ENCODE results near the gene PDS5A.
A peak's percentile ranks its signal among the peaks of the same experiment; 100 is the strongest.
"Not testable (repeated sequence)": the region's sequence is repeated elsewhere in the genome, so short reads cannot be mapped to it uniquely, and the experiment has no call there.

The PDS5A gene, protein sequence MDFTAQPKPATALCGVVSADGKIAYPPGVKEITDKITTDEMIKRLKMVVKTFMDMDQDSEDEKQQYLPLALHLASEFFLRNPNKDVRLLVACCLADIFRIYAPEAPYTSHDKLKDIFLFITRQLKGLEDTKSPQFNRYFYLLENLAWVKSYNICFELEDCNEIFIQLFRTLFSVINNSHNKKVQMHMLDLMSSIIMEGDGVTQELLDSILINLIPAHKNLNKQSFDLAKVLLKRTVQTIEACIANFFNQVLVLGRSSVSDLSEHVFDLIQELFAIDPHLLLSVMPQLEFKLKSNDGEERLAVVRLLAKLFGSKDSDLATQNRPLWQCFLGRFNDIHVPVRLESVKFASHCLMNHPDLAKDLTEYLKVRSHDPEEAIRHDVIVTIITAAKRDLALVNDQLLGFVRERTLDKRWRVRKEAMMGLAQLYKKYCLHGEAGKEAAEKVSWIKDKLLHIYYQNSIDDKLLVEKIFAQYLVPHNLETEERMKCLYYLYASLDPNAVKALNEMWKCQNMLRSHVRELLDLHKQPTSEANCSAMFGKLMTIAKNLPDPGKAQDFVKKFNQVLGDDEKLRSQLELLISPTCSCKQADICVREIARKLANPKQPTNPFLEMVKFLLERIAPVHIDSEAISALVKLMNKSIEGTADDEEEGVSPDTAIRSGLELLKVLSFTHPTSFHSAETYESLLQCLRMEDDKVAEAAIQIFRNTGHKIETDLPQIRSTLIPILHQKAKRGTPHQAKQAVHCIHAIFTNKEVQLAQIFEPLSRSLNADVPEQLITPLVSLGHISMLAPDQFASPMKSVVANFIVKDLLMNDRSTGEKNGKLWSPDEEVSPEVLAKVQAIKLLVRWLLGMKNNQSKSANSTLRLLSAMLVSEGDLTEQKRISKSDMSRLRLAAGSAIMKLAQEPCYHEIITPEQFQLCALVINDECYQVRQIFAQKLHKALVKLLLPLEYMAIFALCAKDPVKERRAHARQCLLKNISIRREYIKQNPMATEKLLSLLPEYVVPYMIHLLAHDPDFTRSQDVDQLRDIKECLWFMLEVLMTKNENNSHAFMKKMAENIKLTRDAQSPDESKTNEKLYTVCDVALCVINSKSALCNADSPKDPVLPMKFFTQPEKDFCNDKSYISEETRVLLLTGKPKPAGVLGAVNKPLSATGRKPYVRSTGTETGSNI (N-terminal part only)

DNA sequence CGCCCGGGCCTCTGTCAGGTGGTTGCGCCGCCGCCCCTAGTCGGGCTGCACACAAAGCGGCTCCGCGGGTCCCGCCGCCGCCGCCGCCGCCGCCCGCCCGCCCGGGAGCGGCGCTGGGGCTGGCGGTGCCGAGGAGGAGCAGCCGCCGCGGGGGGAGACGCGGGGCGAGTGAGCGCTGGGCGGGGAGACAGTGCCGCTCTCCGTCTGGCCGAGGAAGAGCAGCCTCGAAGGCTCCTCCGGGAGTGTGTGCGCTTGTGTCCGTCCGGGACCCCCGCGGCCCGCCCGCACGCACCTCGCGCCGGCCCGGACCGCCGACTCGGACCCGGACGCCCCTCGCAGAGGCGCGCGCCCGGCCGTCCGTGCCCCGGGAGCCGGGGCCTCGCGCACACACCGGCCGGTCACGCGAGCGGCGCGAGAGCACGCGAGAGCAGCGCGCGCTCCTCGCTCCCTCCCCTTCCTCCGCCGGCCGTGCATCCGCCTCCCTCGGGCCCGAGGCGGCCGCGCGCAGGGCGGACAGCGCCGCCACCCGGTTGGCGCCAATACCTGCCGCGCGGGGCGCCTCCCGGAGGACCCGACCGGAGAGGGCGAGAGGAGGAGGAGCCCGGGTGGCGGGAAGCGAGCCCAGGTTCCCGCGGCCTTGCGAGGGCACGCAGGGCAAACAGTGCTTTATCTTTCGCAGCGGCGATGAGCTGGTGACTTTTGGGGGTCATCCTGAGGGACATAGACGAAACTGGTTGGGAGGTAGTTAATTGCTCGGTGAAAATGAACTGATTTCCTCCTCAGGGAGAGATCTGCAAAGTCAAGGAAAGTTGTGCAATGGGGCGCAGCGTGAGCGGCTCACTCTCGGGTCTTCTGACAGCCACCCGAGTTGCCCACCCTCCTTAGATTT lies at the start of gene PDS5A:
Gene PDS5A, minus strand, starts transcription at position 423 of the 889 bp plus-strand sequence. CDS start 1,334 bp downstream, outside the sequence.
- peak; percentile 91 for DNase-seq

DNA sequence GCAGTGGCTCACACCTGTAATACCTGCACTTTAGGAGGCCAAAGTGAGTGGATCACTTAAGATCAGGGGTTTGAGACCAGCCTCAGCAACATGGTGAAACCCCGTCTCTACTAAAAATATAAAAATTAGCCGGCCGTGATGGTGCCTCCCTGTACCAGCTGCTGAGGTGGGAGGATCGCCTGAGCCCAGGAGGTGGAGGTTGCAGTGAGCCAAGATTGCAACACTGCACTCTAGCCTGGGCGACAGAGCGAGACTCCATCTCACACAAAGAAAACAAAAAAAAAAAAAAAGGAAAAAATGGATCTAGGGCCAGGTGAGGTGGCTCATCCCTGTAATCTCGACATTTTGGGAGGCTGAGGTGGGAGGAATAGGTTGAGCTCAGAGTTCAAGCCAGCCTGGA lies 46.3 kb upstream of the PDS5A start:
- not testable (repeated sequence) for DNase-seq

DNA sequence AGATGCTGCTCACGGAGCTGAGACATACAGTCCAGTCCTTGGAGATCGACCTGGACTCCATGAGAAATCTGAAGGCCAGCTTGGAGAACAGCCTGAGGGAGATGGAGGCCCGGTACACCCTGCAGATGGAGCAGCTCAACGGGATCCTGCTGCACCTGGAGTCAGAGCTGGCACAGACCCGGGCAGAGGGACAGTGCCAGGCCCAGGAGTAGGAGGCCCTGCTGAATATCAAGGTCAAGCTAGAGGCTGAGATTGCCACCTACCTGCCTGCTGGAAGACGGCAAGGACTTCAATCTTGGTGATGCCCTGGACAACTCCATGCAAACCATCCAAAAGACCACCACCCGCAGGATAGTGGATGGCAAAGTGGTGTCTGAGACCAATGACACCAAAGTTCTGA lies 43.4 kb upstream of the PDS5A start:
- DNase-seq: not testable (repeated sequence)

DNA sequence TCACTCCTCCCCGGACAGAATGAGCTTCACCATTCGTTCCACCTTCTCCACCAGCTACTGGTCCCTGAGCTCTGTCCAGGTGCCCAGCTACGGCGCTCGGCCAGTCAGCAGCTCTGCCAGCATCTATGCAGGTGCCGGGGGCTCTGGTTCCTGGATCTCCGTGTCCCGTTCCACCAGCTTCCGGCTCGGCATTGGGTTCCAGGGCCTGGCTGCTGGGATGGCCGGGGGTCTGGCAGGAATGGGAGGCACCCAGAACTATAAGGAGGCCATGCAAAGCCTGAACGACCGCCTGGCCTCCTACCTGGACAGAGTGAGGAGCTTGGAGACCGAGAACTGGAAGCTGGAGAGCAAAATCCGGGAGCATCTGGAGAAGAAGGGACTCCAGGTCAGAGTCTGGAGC lies 42.5 kb upstream of the PDS5A start:
- no peak for DNase-seq

DNA sequence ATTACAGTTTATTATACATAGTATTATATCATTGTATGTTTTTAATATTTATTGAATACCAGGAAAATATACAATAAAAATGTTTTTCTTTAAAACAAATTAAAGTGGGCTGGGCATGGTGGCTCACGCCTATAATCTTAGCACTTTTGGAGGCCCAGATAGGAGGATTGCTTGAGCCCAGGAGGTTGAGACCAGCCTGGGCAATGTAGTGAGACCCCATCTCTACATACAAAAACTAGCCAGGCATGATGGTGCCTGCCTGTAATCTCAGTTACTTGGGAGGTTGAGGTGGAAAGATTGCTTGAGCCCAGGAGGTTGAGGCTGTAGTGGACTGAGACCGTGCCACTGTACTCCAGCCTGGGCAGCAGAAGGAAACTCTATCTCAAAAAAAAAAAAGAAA lies 38.3 kb upstream of the PDS5A start:
- no peak for DNase-seq

DNA sequence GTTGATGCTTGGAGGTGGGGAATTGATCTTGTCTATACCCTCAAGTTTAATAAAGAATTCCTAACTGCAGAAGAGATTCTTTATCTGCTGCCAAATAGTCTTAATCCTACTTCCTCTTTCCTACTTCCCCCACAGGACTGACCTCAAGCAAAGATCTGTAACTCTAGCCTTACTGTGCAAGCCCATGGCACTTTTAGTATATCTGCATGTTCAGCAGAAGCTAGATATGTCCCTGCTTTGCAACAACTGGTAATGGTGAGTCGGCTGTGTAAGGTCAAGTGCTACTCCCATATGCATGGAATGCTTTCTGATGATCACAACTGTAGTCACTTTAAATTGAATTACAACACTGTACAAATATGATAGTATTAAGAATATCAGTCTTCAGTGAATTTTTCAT lies 26.3 kb upstream of the PDS5A start:
- DNase-seq: no peak

DNA sequence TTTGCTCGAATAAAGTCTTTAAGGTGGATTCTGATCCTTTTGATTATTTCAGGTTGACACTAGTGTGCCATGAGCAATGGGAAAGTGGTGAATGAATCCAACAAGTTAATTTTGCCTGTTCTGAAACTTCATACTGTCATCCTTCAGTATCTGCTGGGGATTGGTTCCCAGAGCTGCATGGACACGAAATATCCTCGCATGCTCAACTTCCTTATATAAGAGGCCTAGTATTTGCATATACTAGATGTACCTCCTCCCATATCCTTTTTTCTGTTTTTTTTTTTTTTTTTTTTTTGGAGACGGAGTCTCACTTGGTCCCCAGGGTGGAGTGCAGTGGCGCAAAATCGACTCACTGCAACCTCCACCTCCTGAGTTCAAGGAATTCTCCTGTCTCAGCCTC lies 23.0 kb upstream of the PDS5A start:
- no peak for DNase-seq

DNA sequence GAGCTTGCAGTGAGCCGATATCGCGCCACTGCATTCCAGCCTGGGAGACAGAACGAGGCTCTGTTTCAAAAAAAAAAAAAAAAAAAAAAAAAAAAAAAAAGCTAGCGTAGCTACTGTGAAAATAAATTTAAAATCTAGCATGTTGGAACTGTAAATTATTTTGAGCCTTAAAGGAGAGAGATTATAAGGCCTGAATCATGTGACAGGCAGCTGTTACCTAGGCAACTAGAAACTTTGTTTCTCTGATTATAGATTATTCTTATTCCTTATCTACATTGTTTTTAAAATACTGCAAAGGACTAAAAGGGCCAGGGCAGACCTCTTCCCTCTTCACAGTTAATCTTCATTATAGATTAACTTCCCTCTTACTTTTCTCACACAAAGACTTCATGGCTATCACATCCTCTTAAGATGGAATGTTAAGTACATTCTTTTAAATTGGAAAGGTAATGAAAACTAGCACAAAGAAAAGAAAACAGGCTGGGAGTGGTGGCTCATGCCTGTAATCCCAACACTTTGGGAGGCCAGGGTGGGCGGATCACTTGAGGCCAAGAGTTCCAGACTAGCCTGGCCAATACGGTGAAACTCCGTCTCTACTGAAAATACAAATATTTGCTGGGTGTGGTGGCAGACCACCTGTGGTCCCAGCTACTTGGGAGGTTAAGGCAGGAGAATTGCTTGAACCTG lies 21.1 kb upstream of the PDS5A start:
- DNase-seq: no peak

DNA sequence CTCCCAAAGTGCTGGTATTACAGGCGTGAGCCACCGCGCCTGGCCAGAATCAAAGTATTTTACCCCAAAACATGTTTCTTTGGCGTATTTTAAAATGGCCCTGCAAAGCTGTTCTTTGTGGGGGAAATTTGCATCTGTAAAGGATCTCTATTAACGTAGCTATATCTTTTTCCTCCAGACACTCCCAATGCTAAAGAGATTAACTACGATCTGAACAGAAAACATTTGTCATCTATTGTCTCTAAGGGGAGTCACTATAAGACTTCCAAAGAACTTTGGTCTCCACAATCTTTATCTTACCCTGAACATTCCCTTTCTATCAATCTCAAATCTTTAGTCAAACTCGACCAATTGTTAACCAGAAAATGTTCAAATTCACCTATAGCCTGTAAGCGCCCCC lies 19.1 kb upstream of the PDS5A start:
- no peak for DNase-seq

DNA sequence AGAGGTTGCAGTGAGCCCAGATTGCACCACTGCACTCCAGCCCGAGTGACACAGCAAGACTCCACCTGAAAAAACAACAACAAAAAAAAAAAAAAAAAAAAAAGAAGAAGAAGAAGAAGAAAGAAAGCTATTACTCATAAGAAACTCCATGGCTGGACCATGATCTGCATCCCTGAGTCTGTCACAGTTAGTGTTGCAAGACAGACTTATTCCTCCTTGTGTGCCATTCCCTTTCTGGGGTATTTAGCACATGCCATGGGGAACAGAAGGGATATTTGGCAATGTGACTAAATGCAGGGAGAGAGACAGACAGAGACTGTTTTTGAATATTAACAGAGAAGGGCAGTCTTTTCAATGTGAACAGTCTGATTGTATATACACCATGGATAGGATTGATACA lies 16.7 kb upstream of the PDS5A start:
- DNase-seq: no peak

DNA sequence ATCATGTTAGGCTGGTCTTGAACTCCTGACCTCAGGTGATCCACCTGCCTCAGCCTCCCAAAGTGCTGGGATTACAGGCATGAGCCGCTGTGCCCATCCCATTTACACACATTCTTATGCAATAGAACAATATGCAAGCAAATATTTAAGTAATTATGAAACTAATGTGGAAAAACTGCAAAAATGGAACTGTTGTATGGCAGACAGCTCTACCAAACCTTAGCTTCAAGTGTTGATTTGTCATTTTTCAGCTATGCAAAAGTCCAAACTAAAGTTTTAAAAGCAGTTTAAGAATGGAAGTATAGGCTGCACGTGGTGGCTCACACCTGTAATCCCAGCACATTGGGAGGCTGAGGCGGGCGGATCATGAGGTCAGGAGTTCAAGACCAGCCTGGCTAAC lies 11.7 kb upstream of the PDS5A start:
- not testable (repeated sequence) for DNase-seq

DNA sequence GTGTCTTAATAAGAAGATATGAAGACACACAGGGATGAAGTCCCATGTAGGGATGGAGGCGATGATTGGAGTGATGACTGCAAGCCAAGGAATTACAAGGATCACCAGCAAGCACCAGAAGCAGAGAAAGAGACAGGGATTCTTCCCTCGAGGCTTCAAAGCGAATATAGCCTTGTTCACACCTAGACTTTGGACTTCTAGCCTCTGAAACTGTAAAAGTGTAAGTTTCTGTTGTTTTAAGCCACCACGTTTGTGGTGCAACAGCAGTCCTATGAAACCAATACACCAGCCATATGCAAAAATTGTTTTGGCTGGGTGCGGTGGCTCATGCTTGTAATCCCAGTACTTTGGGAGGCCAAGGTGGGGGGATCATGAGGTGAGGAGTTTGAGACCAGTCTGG lies 9.8 kb upstream of the PDS5A start:
- DNase-seq: no peak

DNA sequence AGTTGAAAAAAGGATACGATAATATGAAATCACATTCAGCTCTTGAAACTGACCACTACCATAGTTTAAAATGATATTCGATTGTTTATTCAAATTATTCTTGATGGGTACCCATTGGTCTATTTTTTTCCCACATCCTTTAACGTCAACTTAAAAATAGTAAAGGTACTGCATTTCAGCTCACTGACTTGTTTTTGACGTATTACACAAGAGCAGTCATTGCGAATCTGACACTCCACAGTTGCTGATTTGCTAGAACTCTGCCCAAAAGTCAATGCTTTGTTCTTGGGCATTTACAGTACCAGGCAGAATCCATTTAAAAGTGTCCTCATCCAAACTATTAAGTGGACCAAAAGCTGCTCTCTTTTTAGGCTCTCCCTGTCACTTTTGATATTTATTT lies 1.2 kb upstream of the PDS5A start:
- DNase-seq: no peak

DNA sequence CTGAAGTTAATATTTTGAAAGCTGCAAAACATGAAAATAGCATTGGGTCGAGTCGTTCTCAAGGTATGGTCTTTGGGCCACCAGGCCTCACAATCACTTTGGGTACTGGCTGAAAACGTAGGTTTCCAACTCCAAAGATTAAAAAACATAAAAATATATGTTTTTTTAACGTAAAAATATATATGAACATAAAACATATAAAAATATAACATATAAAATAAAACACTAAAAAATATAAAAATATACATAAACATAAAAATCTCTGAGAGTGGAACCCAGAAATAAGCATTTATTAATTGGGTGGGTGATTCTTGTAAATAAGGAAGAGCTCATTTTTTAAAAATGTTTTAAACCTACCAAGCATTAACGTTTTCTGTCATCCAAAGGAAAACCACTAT lies 666 bp upstream of the PDS5A start:
- DNase-seq: no peak

DNA sequence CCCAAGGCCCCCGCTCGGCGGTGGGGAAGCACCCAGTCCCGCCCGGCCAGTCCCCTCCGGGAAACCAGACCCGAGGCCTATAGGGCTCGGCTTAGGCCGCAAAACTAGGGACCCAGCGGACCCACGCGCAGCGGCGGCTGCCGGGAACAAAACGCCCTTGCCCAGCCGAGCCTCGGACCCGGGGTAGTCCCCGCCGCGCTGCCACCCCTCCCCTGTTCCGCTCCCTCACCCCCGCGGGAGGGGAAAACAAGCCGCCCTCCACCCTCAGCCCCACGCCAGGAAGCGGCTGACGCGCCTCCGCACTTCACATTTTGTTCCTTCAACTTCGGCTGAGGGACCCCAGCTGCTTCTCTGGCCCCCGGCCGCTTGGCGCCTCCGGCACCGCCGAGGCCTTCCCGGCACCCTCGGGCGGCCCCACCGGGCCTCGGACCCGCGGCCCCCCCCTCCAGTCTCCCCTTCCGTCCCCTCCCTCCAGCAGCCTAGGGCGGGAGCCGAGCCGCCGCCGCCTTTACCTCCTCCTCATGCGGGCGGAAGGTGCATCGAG lies 694 bp downstream of the PDS5A start:
- DNase-seq: peak; percentile 51

DNA sequence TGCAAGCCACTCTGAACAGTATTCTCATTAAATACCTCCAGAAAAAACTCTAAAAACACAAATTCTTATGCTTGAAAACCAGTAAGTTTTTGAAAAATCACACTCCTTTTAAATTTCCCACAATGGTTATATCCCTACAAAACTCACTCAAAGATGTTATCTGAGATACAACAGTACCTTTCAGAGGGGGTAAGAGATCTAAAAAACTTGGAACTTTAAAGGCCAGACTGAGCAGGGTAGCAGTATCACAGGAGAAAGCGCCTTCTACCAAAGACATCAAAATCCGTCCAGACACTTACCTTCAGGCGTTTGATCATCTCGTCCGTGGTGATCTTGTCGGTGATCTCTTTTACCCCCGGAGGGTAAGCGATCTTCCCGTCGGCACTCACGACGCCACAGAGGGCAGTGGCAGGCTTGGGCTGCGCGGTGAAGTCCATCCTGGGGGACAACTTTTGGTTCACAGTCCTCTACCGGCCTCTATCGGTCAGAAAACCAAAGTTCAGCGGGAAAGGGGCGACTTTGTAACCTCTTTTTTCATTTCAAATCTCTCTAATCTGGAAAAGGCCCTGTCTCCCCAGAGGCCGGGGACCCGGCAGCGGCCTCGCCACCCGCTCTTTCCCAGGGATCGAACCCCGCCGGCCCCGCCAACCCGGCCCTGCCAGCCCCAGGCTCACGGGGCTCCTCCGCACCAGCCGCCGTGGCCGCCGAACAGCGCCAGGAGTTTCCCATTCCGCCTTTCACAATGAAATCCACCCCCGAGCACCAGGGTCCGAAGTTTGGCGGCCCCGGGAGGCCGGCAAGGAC lies 1.4 kb downstream of the PDS5A start:
- peak; percentile 80 for DNase-seq

DNA sequence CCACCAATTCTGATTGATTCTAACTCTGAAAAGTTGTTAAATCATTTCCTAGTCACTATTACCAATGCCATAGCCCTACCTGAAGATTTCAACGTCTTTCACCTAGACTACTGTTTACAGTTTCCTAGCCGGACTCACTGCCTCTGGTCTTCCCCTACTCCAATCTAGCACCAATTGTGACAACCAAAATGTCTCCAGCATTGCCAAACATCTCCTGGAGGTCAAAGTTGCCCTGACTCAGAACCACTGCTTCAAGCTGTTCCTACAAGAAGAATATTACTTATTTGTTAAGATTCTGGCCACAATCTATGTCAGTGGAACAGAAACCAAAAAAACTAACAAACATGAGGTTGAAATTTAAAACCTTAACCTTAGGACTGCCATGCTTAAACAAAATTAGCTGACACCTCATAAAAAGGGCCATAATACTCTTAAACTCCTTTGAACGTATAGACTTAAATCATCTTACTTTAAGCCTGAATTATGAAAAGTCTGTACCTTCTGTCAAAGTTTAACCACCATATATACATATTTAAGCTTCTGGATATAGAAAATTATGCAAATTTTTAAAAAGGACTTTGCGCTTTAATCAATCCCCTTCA lies 2.1 kb downstream of the PDS5A start:
- DNase-seq: no peak

DNA sequence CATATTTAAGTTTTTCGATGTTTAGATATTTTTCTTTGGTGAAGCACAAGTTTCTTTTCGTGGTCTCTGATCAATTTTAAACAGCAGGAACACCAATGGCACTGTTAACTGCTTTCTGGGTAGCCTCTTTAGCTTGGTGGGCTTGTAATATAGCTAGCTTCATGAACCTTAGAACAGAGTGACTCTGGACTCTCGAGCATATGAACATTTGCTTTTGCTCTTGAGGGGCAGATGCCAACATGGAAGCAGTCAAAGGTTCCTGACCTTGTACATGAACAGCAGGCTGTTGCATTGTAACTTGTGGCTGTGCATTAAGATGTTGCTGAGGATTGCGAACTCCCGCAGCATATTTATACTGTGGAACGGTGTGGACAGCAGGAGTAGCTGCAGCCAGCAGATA lies 4.7 kb downstream of the PDS5A start:
- DNase-seq: not testable (repeated sequence)

DNA sequence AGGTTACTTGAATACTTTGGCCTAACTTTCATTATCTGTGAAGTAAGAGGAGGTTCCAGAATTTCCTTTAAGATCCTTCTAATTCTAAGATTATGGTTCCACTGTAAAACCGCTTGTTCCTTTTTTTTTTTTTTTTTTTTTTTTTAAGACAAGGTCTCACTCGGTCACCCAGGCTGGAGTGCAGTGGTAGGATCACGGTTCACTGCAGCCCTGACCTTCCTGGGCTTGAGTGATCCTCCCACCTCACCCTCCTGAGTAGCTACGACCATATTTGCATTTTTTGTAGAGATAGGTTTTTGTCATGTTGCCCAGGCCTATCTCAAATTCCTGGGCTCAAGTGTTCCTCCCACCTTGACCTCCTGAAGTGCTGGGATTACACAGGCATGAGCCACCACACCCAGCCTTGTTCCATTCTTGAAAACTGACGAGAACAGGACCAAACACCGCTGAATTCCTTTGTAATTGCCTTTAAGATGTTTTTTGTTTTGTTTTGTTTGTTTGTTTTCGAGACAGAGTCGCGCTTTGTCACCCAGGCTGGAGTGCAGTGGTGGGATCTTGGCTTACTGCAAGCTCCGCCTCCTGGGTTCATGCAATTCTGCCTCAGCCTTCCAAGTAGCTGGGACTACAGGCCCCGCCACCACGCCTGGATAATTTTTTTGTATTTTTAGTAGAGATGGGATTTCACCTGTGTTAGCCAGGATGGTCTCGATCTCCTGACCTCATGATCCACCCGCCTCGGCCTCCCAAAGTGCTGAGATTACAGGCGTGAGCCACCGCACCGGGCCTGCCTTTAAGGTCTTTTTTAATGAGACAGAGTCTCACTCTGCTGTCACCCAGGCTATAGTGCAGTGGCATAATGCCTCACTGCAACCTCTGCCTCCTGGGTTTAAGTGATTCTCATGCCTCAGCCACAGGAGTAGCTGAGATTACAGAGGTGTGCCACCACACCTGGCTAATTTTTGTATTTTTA lies 6.8 kb downstream of the PDS5A start:
- no peak for DNase-seq

All from CD4-positive, alpha-beta T cell treated with Interleukin-12 subunit alpha and Interleukin-12 subunit beta, for 1 hour (primary cell).